HG03378 (cell line): ENCODE measurements around the gene MRPS21.

Experiments used
- ATAC-seq: cut with Tn5 transposase; IDR thresholded peaks from one replicate; pipeline ENCODE4 v1.9.1; 2021; ENCODE audit warnings: mild to moderate bottlenecking, moderate library complexity; ENCODE audit not compliant: unreplicated experiment

MRPS21 gene

DNA sequence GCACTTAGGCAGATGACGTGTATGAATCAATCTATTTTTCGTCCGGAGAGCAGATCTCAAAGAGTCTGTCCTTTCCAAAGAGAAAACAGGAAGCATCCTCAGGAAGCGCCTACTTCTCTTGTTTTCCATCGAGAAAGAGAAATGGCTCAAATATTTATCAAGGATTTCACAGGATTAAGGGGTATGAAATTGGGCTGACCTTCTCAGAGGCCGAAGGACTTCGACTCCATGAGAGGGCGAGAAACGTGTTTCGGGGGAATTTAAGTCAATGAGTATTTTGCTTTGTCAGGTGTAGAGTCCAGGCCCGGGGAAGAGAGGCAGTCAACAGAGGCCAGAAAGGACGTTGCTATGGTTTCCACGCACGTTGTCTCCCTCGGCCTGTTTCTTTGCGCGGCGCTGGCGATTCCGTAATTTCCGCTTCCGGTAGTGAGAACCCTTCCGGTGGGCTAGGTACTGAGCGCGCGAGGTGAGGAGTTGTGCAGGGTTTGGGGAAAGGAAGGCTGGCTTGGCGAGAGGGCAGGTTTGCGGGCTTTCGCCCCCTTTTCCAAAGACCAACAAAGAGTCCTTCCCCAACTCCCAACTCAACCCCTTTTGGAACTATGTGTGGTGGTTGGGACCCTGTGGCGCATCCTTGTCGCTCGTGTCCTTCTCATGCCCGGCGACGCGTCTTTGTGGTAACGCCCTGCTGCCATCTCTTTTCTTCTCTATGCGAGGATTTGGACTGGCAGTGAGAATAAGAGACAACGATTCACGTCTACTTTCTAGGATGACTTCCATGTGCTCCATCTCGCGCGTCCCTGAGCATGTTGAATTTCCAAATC is at the start of gene MRPS21:
TSS of gene MRPS21 (plus strand) at position 429 of the 821 bp plus-strand sequence. CDS start 506 bp downstream, outside the sequence.
- peak; percentile 86 for ATAC-seq

DNA sequence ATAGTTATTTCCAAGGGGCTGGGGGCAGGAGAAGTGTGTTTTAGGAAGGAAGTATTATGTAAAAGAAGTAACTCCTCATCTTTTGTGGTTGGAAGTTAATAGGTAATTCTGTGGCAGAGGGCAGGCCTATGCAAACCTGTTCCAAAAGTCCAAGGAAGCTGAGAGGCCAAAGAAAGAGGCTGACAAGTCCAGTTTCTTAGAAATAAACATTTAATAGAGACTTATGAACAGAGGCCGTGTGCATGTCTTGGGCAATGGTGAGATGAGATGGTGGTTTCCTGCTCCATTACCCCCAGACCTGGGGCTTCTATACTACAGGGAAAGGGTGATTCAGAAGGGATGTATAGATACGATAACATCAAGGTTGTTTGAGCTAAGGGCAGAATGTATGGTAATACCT is 43.7 kb upstream of the MRPS21 start:
- ATAC-seq = no peak

DNA sequence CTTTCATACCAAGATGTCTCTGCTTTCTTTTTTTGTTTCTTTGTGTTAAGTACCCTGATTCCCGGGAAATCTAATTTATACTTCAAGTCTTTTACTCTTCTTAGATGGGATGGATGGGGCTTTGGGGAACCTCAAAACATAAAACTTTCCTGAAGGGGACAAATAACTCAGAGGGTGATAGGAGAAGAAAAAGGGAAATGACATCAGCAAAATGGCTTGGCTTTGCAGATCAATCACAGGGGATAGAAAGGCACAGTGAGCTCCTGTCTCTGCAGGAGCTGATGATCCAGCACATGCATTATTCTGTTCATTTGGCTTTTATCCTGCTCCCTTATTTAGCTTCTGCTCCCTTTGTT is 37.5 kb upstream of the MRPS21 start:
- no peak for ATAC-seq

DNA sequence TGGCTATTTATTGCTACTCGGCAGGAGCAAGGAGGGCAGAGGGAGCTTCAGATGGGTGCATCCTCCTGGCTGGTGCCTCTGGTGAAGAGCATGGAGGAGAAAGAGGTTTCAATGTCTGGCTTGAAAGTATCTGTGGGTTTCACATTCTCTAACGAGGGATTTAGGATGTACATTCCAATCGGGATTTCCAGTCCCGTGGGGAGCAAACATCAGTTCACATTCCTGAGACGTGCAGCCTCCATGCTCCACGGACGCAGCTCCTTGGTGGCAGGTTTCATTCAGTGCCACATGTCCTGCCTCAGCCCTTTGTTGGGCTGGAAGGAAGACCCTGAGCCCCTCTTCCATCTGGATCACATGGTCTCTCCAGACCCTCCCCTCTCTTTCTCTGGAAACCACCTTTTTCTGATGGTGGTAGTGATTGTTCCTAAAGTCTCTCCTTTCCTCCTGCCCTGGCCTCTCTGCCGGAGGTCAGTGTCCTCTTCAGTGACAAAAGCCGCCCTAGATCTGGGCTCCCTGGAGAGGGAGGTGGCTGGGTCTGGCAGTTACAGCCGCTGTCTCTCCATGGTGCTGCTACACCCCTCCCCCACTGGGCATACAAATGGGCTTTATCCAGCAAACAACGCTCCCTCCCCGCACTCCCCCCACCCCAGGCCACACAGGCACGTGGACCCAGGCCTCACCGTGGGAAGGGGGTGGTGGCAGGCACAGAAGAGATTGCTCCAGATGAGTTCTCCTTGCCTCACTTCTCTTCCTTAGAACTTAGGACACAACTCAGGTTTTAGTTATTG is 36.9 kb upstream of the MRPS21 start:
- no peak for ATAC-seq

DNA sequence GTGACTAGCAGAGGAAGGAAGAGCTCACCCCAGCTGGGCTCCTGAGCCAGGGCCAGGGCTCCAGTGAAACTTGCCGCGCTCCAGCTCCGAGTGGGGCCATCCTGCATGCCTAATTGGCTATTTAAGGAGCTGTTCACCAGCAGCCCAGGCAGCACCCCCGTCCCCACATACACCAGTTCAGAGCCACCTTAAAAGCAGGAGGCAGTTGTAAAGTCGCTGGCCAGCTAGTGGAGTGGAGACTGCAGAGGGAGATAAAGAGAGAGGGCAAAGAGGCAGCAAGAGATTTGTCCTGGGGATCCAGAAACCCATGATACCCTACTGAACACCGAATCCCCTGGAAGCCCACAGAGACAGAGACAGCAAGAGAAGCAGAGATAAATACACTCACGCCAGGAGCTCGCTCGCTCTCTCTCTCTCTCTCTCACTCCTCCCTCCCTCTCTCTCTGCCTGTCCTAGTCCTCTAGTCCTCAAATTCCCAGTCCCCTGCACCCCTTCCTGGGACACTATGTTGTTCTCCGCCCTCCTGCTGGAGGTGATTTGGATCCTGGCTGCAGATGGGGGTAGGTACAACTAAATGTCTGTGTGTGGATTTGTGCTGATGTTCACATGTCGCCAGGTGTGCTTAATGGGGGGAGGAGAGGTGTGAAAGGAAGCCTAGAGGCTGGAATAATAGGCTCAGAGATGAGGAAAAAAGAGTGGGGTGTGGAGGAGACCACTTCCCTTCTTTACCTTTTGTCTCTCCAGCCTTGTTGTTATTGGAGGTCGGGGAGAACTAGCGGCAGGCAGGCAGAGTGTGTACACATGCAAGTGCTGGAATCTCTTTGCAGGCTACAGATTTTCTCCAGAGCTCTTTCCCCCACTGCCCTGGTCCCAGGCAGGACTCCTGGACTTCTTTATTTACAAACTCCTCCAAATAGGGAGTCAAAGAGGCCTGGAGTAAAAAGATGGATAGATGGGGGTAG is 35.8 kb upstream of the MRPS21 start, which contains the start of gene CA14:
TSS of gene CA14 (plus strand) at position 151 of the 962 bp plus-strand sequence. CDS start at position 506, 355 bp downstream.
- no peak for ATAC-seq

DNA sequence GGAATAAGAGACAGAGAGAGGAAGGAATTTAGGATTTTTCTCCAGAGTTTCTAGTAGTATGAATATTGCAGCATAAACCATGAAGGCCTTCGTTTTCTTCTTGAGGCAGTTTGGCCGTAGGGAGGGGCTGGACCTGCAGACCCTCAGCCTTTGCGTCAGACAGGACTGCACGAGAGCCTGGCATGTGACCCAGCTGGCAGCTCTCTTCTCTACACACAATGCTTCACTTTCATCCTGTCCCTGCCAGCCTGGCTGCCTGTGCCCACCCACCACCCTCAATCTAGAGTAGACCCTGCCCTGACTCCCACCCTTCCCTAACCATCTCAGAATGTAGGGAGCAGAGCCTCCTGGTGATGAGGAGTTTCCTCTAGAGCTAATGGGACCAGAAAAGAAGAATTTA is 34.4 kb upstream of the MRPS21 start:
- ATAC-seq = no peak

DNA sequence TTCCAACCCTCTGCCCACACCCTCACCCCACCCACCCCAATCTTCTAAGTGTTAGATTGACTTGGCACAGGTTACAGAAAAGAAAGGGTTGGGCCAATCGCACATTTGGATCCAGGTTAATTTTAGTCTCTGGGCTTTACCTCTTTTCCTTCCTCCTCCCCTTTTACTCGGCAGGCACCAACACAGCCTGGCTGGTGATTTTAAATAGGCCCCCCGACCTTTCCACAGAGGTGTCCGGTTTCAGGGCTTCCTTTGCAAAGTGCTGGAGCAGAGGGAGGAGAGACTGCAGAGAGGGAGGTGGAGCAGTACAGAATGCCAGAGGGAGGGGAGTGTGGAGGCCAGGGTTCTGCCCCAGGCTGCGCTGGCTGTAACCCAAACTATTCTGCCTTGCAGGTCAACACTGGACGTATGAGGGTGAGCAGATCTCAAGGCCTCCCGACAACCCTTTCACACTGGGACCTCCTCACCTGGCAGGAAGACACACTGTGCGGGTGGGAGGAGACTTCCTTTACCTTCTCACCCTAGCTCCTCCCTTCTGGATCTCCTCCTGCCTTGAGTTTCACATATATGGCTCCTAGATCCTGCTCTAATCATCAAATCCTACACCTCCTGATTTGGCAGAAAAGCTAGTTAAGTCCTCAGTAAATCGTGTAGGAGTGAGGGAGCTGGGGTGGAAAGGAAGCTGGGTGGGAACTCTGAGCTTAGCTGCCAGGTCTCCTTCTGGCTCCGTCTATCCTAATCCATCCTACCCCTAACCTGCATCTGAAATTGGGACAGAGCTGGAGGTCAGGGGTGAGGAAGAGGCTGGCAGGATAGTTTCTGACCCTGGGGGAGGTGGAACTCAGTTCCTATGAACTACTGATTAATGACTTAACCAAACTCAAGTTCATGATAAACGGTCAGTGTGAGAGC is 33.6 kb upstream of the MRPS21 start:
- no peak for ATAC-seq

DNA sequence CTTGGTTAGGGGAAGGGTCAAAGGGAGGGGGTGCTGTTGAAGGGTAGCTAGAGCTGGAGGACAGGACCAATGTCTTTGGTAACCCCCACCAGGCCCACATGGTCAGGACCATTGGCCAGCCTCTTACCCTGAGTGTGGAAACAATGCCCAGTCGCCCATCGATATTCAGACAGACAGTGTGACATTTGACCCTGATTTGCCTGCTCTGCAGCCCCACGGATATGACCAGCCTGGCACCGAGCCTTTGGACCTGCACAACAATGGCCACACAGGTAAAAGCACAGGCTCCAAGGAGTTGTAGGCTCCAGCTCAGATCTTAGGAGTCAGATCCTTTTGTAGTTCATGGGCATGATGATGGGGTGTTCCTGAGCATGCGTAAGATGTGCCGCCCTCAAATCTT is 32.3 kb upstream of the MRPS21 start:
- no peak for ATAC-seq

DNA sequence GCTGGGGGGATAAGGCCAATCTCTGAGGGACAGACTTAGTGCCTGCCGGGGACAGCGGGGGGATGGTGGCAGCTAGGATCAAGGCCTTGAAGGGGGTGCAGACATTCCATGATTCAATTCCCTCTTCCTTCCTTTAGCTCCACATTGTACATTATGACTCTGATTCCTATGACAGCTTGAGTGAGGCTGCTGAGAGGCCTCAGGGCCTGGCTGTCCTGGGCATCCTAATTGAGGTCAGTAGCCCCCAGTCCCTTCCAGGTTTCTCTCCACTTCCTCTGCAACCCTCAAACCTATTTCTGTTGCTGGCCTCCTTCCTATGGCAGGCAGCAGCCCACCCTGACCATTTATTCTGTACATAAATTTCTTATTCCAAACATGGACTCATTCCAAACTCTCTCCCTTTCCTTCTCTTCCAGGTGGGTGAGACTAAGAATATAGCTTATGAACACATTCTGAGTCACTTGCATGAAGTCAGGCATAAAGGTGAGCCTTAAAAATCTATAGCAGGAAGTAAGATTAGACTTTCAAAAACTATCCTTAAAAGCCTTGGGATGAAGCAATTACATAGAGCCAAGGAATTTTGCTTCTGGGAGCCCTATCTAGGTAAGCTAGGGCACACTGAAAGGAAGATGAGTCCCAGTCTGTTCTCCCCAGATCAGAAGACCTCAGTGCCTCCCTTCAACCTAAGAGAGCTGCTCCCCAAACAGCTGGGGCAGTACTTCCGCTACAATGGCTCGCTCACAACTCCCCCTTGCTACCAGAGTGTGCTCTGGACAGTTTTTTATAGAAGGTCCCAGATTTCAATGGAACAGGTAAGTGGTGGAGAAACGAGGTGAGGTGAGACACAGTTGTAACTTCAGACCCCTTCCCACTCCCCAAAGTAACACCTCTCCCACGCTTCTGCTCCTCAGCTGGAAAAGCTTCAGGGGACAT is 31.0 kb upstream of the MRPS21 start:
- no peak for ATAC-seq

DNA sequence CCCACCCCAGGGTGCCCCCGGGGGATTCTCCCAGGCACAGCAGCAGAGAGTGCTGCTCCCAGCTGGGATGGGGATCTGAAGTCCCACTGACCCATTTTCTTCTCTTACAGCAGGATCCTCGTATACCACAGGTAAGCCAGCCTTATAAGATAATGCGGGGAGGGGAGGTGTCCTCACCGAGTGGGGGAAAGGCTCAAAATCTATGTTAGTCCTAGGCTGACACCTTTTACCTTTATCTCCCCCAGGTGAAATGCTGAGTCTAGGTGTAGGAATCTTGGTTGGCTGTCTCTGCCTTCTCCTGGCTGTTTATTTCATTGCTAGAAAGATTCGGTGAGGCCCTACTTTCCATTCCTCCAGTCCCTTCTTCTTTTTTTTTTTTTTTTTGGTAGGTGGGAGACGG is 30.1 kb upstream of the MRPS21 start:
- ATAC-seq = no peak

DNA sequence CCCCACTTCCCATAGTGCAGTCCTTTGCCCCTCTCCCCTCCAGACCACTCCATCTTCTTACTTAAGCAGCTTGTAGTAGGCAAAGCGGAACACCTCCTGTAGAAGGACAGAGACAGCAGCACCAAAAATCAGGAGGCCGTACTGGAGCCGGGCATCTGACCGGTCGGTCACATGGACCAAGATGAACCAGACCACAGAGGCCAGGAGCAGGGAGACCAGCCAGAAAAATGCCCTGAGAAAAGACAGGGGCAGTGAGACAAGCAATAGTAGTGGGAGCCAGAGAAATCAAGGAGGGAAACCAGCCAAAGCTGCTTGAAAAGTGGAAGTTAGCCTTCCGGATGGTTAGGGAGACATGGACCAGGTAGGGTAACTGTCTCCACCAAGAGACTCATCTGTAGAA is 25.8 kb upstream of the MRPS21 start:
- ATAC-seq = no peak

DNA sequence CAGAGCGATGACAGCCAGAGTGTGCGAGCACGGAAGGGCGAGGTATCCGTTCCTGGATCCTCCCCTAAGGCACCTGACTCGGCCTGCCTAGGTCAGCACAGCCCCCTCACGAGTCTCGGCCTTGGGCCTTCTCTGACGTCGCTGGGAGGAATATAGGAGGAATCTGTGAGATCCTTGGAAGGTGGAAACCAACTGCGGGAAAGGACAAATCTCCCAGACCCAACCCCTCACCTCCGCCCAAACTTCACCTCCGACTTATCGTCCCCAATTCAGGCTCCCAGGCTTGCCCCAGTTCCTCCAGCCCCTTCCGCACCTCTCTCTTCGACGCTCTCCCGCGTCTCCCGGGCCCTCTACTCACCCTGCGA is 25.3 kb upstream of the MRPS21 start:
- peak; percentile 22 for ATAC-seq

DNA sequence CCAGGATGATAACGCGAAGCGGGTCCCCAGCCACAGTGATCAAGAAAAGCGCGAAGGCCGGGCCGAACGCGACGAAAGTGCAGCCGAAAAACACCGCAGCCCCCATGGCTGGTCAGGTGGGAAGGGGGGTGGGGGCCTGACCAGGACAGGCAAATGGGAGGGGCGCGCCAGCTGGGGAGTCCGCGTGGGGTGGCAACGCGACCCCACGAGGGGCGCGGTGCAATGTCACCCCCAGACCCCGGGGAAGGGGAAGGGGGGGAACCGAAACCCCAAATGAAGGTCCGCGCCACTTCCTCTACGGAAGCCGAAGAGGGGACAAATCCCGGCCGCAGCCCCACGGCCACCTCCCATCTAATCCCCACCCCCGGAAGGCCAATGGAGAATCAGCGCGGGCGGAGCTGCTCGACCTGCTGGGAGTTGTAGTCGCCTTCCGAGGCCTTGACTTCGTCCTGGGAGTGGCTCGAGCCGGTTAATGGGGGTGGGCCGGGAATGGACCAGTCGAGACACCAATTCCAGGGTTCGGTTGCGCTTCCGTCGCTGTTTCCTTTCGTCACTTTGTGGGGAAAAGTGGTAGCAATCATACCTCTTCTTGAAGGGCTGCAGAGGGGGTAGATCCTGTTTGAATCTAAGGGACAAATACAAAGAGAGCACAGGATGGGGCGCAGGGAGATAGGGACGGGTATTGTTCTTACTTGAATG is 24.8 kb upstream of the MRPS21 start, which contains the start of gene APH1A:
TSS of gene APH1A (minus strand) at position 312 of the 699 bp plus-strand sequence. CDS start at position 106, 206 bp downstream.
- peak; percentile 62 for ATAC-seq

DNA sequence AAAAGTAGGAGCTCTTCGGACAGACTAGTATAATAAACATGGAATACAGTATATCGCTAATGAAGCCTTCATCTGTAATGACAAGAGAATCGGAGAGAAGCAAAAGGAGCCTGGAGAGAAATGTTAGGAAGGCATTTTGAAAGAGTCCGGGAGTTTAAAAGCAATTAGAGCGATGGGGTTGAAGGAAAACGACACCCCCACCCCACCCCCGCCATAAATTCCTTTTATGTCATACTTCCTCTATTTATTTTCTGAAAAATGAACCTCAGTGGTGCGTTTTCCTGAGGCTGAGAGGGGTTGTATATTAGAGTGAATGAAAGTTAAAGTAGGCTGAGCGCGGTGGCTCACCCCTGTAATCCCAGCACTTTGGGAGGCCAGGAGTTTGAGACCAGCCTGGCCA is 24.2 kb upstream of the MRPS21 start:
- ATAC-seq = no peak

DNA sequence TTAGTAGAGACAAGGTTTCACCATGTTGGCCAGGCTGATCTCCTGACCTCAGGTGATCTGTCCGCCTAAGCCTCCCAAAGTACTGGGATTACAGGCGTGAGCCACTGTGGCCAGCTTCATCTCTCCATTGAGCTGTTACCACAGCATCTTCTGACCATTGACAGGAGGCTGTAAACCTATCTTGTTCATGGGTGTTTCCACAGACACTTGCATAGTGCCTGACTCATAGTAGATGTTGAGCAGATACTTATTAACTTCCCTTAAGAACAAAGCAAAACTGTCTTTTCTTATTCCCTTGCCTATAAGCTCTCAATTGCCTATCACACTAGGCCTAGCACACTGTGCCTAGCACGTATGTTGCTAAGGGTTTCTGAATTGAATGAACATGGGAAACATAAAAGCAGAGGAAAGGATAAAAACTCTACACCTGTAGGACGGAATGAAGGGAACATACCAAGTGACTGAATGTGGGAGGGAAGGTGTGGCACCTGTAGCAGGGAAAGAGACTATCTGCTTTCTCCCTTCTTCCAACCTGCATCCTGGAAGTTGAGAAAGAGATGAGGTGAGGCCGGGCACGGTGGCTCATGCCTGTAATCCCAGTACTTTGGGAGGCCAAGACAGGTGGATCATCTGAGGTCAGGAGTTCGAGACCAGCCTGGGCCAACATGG is 22.2 kb upstream of the MRPS21 start:
- no peak for ATAC-seq

DNA sequence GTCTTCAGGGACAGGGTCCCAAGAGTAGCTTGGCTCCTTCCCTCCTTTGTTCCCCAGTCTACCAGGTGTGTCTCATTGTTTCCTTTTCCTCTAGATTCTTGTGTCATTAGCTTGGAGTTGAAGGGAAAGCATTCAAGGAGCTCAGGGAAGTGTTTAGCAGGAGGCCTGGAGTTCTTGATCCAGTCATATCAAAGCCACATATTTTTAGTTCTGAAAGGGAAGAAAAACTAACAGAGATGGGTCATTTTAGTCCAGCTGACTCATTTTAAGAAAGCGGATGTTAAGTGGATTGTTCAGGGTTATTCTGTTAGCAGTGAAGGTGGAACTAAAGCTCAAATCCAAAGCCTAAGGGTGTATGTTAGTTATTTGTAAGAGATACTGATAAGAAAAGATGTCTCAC is 20.4 kb upstream of the MRPS21 start:
- ATAC-seq = no peak

DNA sequence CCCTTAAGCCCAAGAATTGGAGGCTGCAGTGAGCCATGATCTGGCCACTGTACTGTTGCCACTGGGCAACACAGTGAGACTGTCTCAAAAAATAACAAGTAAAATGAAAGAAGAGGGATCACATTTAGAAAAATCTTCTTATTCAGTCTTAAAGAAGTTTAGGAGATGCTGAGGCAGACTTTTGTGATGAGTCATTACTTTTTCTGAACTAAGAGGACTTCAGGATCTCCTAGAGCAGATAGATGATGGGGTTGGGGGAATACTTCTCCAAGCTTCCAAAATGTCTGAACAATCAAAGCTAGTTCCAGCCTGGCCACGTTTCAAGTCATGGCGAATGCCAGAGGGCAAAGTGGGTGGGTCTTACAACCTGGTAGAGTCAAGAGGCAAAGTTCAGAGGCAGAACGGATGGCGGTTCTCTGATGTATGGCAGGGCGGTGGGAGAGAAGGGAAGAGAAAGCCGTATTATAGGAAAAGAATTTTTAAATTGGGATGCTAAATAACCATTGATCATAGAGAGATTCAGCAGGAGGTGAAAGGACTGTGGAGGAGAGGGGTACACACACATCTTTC is 13.4 kb upstream of the MRPS21 start:
- ATAC-seq = no peak
